Natural killer cell treated with Interleukin-12 subunit alpha and Interleukin-12 subunit beta and Interleukin-15 and Interleukin-18, amount 100 ng/mL, for 72 hours (primary cell): ENCODE results near the gene TBC1D9B. TPM values are rescaled to one million over a fixed set of nuclear protein-coding genes. Genes with fewer than 3 reads are reported as not detected.
A peak's percentile ranks its signal among the peaks of the same experiment; 100 is the strongest.
"Not testable (repeated sequence)": the region's sequence is repeated elsewhere in the genome, so short reads cannot be mapped to it uniquely, and the experiment has no call there.

Experiments used
- ATAC-seq, 2 donors: fragments of 150-1000 bp; cut with Tn5 transposase in 1 of 2; sonication (Bioruptor Pico), chemical (Tn5 transposase) in 1 of 2; 2 replicates each; pipeline ENCODE4 v1.10.0; 2021
- DNase-seq: peaks from one replicate; pipeline ENCODE4 v3.0.0; 2022; ENCODE audit warnings: low spot score
- H3K27ac Mint-ChIP-seq, 2 donors: 1 replicate in 1 of 2; 2 replicates in 1 of 2; pipeline ENCODE4 v1.8.0; 2022; ENCODE audit warnings: mixed read lengths in 2 of 2, mild to moderate bottlenecking in 1 of 2, moderate library complexity in 1 of 2
- H3K27me3 Mint-ChIP-seq, 2 donors: 1 replicate in 1 of 2; 2 replicates in 1 of 2; pipeline ENCODE4 v1.8.0; 2022; ENCODE audit warnings: mixed read lengths in 2 of 2
- H3K36me3 Mint-ChIP-seq: one replicate; pipeline ENCODE4 v1.8.0; 2022; ENCODE audit warnings: mixed read lengths
- H3K4me1 Mint-ChIP-seq, 2 donors: 1 replicate in 1 of 2; 2 replicates in 1 of 2; pipeline ENCODE4 v1.8.0; 2022; ENCODE audit warnings: low read depth in 2 of 2, mixed read lengths in 2 of 2, mild to moderate bottlenecking in 1 of 2
- H3K4me3 Mint-ChIP-seq: one replicate; pipeline ENCODE4 v1.8.0; 2022; ENCODE audit warnings: mixed read lengths
- H3K9me3 Mint-ChIP-seq: 2 replicates; pipeline ENCODE4 v1.8.0; 2022; ENCODE audit warnings: mixed read lengths
- total RNA-seq, 2 donors: library from RNA; stranded (reverse); gene quantifications; one replicate each; pipeline ENCODE4 v1.2.3, GENCODE V29; 2022

TBC1D9B gene
- total RNA-seq, 2 donors from 2014 or later = 114 to 151 TPM

- DNase-seq (no peak), ATAC-seq (no peak)
- Mint-ChIP-seq H3K4me3 (no peak overlapping the region), H3K36me3 (peaks cover 14% of the 10 kb centered on the region), H3K9me3 (no peaks in the 10 kb centered on the region), H3K27ac (no peak overlapping the region), H3K4me1 (peaks cover 15% of the 10 kb centered on the region in 2 donors), H3K27me3 (no peaks in the 10 kb centered on the region)
Observed at GRCh38 chr5:179839328-179840256, 68.1 kb downstream of the TBC1D9B start.

GRCh38 chr5:179837076-179838011 is 70.4 kb downstream of the TBC1D9B start:
- no peaks in the 10 kb centered on the region for H3K27me3 Mint-ChIP-seq
- DNase-seq (no peak), ATAC-seq (no peak)
- peaks cover 22% of the 10 kb centered on the region for H3K36me3 Mint-ChIP-seq
- peaks cover 21 to 23% of the 10 kb centered on the region in 2 donors for H3K4me1 Mint-ChIP-seq
- no peaks in the 10 kb centered on the region for H3K9me3 Mint-ChIP-seq
- H3K27ac Mint-ChIP-seq = peak overlapping the region; percentile 69 to 90
- peak overlapping the region; percentile 75 for H3K4me3 Mint-ChIP-seq

- ATAC-seq (peak; percentile 90 to 94), DNase-seq (no peak)
- Mint-ChIP-seq H3K9me3 (no peaks in the 10 kb centered on the region), H3K27me3 (no peaks in the 10 kb centered on the region), H3K36me3 (peaks cover 22% of the 10 kb centered on the region), H3K4me3 (peak overlapping the region; percentile 75), H3K4me1 (peaks cover 23 to 25% of the 10 kb centered on the region in 2 donors), H3K27ac (peak overlapping the region; percentile 69 to 90)
Observed at GRCh38 chr5:179836225-179837019, 71.3 kb downstream of the TBC1D9B start.

- not testable (repeated sequence) for H3K27ac Mint-ChIP-seq, H3K27me3 Mint-ChIP-seq, ATAC-seq, H3K9me3 Mint-ChIP-seq, DNase-seq, H3K4me3 Mint-ChIP-seq
- H3K36me3 Mint-ChIP-seq = peaks cover 25% of the 10 kb centered on the region
- peaks cover 25 to 30% of the 10 kb centered on the region in 2 donors for H3K4me1 Mint-ChIP-seq
Observed at GRCh38 chr5:179834871-179835270, 72.8 kb downstream of the TBC1D9B start.

GRCh38 chr5:179834120-179834519 is 73.6 kb downstream of the TBC1D9B start:
- no peaks in the 10 kb centered on the region for H3K27me3 Mint-ChIP-seq
- no peaks in the 10 kb centered on the region for H3K9me3 Mint-ChIP-seq
- H3K36me3 Mint-ChIP-seq = peaks cover 33% of the 10 kb centered on the region
- ATAC-seq = no peak
- no peak overlapping the region for H3K27ac Mint-ChIP-seq
- no peak overlapping the region for H3K4me3 Mint-ChIP-seq
- H3K4me1 Mint-ChIP-seq = peaks cover 33 to 37% of the 10 kb centered on the region in 2 donors
- DNase-seq = no peak

GRCh38 chr5:179833709-179834070 is 74.0 kb downstream of the TBC1D9B start:
- ATAC-seq (no peak), DNase-seq (no peak)
- Mint-ChIP-seq H3K27me3 (no peaks in the 10 kb centered on the region), H3K4me3 (no peak overlapping the region), H3K27ac (no peak overlapping the region), H3K4me1 (peaks cover 36 to 41% of the 10 kb centered on the region in 2 donors), H3K9me3 (no peaks in the 10 kb centered on the region), H3K36me3 (peaks cover 37% of the 10 kb centered on the region)

- no peak overlapping the region for H3K27ac Mint-ChIP-seq
- ATAC-seq (no peak), DNase-seq (no peak)
- H3K36me3 Mint-ChIP-seq = peaks cover 41% of the 10 kb centered on the region
- no peak overlapping the region for H3K4me3 Mint-ChIP-seq
- peaks cover 39 to 43% of the 10 kb centered on the region in 2 donors for H3K4me1 Mint-ChIP-seq
- no peaks in the 10 kb centered on the region for H3K27me3 Mint-ChIP-seq
- no peaks in the 10 kb centered on the region for H3K9me3 Mint-ChIP-seq
Observed at GRCh38 chr5:179833056-179833708, 74.5 kb downstream of the TBC1D9B start.

- Mint-ChIP-seq H3K4me3 (no peak overlapping the region), H3K9me3 (no peaks in the 10 kb centered on the region), H3K36me3 (peaks cover 41% of the 10 kb centered on the region), H3K4me1 (peaks cover 37 to 50% of the 10 kb centered on the region in 2 donors), H3K27ac (no peak overlapping the region), H3K27me3 (no peaks in the 10 kb centered on the region)
- ATAC-seq (no peak), DNase-seq (no peak)
Observed at GRCh38 chr5:179832039-179832745, 75.5 kb downstream of the TBC1D9B start.

GRCh38 chr5:179830818-179831468 is 76.8 kb downstream of the TBC1D9B start:
- no peak for DNase-seq
- Mint-ChIP-seq H3K36me3 (peaks cover 28% of the 10 kb centered on the region), H3K4me3 (no peak overlapping the region), H3K27ac (no peak overlapping the region), H3K4me1 (peaks cover 25 to 42% of the 10 kb centered on the region in 2 donors), H3K27me3 (no peaks in the 10 kb centered on the region), H3K9me3 (no peaks in the 10 kb centered on the region)
- no peak for ATAC-seq

GRCh38 chr5:179829732-179830435 is 77.8 kb downstream of the TBC1D9B start:
- DNase-seq (no peak), ATAC-seq (no peak)
- Mint-ChIP-seq H3K4me3 (no peak overlapping the region), H3K27me3 (no peaks in the 10 kb centered on the region), H3K36me3 (peaks cover 27% of the 10 kb centered on the region), H3K9me3 (no peaks in the 10 kb centered on the region), H3K27ac (peak overlapping the region in 1 of 2 donors; percentile 63), H3K4me1 (peaks cover 24 to 39% of the 10 kb centered on the region in 2 donors)

- no peaks in the 10 kb centered on the region for H3K27me3 Mint-ChIP-seq
- H3K36me3 Mint-ChIP-seq = peaks cover 33% of the 10 kb centered on the region
- H3K27ac Mint-ChIP-seq = peak overlapping the region in 1 of 2 donors; percentile 63
- ATAC-seq (no peak), DNase-seq (no peak)
- H3K4me3 Mint-ChIP-seq = no peak overlapping the region
- H3K4me1 Mint-ChIP-seq = peaks cover 29 to 47% of the 10 kb centered on the region in 2 donors
- no peaks in the 10 kb centered on the region for H3K9me3 Mint-ChIP-seq
Observed at GRCh38 chr5:179828756-179829421, 78.8 kb downstream of the TBC1D9B start.
